HG02610 (cell line): ENCODE measurements around the gene MAPT.

Experiments
- ATAC-seq: cut with Tn5 transposase; IDR thresholded peaks from one replicate; pipeline ENCODE4 v1.9.1; 2021; ENCODE audit warnings: mild to moderate bottlenecking, moderate library complexity; ENCODE audit not compliant: unreplicated experiment

Gene MAPT

GRCh38 chr17:46044286-46044928 lies 150.1 kb downstream of the MAPT start:
- no peak for ATAC-seq

GRCh38 chr17:46044989-46045388 lies 150.6 kb downstream of the MAPT start:
- no peak for ATAC-seq

GRCh38 chr17:46045639-46046038 lies 151.3 kb downstream of the MAPT start:
- no peak for ATAC-seq

- no peak for ATAC-seq
Observed at GRCh38 chr17:46046957-46047356, 152.6 kb downstream of the MAPT start.

GRCh38 chr17:46047398-46047797 lies 153.0 kb downstream of the MAPT start:
- no peak for ATAC-seq

- ATAC-seq, result no peak
Observed at GRCh38 chr17:46047856-46048255, 153.5 kb downstream of the MAPT start.

- no peak for ATAC-seq
Observed at GRCh38 chr17:46049656-46050055, 155.3 kb downstream of the MAPT start.

- no peak for ATAC-seq
Observed at GRCh38 chr17:46053911-46054534, 159.7 kb downstream of the MAPT start.

- ATAC-seq, result no peak
Observed at GRCh38 chr17:46056800-46057304, 162.5 kb downstream of the MAPT start.

- no peak for ATAC-seq
Observed at GRCh38 chr17:46057366-46057765, 163.0 kb downstream of the MAPT start.

GRCh38 chr17:46059486-46059885 lies 165.1 kb downstream of the MAPT start:
- ATAC-seq, result no peak

- no peak for ATAC-seq
Observed at GRCh38 chr17:46060461-46060860, 166.1 kb downstream of the MAPT start.

- ATAC-seq, result no peak
Observed at GRCh38 chr17:46061435-46061834, 167.1 kb downstream of the MAPT start.

GRCh38 chr17:46063241-46063640 lies 168.9 kb downstream of the MAPT start:
- ATAC-seq, result no peak

GRCh38 chr17:46064460-46064859 lies 170.1 kb downstream of the MAPT start:
- ATAC-seq, result no peak

- no peak for ATAC-seq
Observed at GRCh38 chr17:46071796-46072195, 177.4 kb downstream of the MAPT start.

GRCh38 chr17:46072998-46073397 lies 178.6 kb downstream of the MAPT start:
- no peak for ATAC-seq

- ATAC-seq, result no peak
Observed at GRCh38 chr17:46074540-46074939, 180.2 kb downstream of the MAPT start.
